Endodermal cell (in vitro differentiated cells): ENCODE measurements around the gene CD58. TPM values are rescaled to one million over a fixed set of nuclear protein-coding genes. Genes with fewer than 3 reads are reported as not detected.

Experiments used
- DNase-seq: peaks from one replicate; pipeline ENCODE4 v3.0.0-alpha.2; 2017
- H3K27ac ChIP-seq: 2 replicates; pipeline ENCODE4 v1.5.1; 2013; ENCODE audit warnings: mild to moderate bottlenecking, low read depth, low read length, moderate library complexity
- H3K27me3 ChIP-seq: 2 replicates; pipeline ENCODE4 v1.6.1; 2013; ENCODE audit warnings: mild to moderate bottlenecking, low read length, moderate library complexity; ENCODE audit not compliant: insufficient read depth, control insufficient read depth, poor library complexity, severe bottlenecking
- H3K36me3 ChIP-seq: 2 replicates; pipeline ENCODE4 v1.7.0; 2013; ENCODE audit warnings: mild to moderate bottlenecking, low read length, moderate library complexity; ENCODE audit not compliant: control insufficient read depth, insufficient read depth
- H3K4me1 ChIP-seq: one replicate; pipeline ENCODE4 v1.7.0; 2013; ENCODE audit warnings: low read length; ENCODE audit not compliant: control insufficient read depth, insufficient read depth
- H3K4me3 ChIP-seq: 2 replicates; pipeline ENCODE4 v1.5.1; 2013; ENCODE audit warnings: mild to moderate bottlenecking, low read length, moderate library complexity
- H3K9ac ChIP-seq: 2 replicates; pipeline ENCODE4 v1.6.1; 2013; ENCODE audit warnings: mild to moderate bottlenecking, low read length, moderate library complexity; ENCODE audit not compliant: poor library complexity, severe bottlenecking; ENCODE audit errors: extremely low read depth
- H3K9me3 ChIP-seq: 2 replicates; pipeline ENCODE4 v1.6.1; 2013; ENCODE audit warnings: mild to moderate bottlenecking, low read length, moderate library complexity; ENCODE audit not compliant: control insufficient read depth
- H3K27ac Mint-ChIP-seq: 2 replicates; pipeline ENCODE4 v1.8.0; 2020; ENCODE audit warnings: mixed read lengths
- H3K27me3 Mint-ChIP-seq: 2 replicates; pipeline ENCODE4 v1.8.0; 2021; ENCODE audit warnings: mild to moderate bottlenecking, mixed read lengths; ENCODE audit not compliant: insufficient read depth
- H3K36me3 Mint-ChIP-seq: 2 replicates; pipeline ENCODE4 v1.8.0; 2020; ENCODE audit warnings: low read depth, mixed read lengths
- H3K4me1 Mint-ChIP-seq: 2 replicates; pipeline ENCODE4 v1.8.0; 2020; ENCODE audit warnings: mixed read lengths
- H3K4me3 Mint-ChIP-seq: 2 replicates; pipeline ENCODE4 v1.8.0; 2020; ENCODE audit warnings: mild to moderate bottlenecking, moderate library complexity, mixed read lengths
- H3K9me3 Mint-ChIP-seq: 2 replicates; pipeline ENCODE4 v1.8.0; 2020; ENCODE audit warnings: mild to moderate bottlenecking, mixed read lengths
- CTCF ChIP-seq: fragments of 200-600 bp; sonication (generic); conservative IDR thresholded peaks from 2 replicates; pipeline ENCODE4 v1.5.0; 2021; ENCODE audit warnings: antibody characterized with exemption, mild to moderate bottlenecking
- WGBS, 2 experiments: methylation state at CpG; one replicate each; pipeline versions ENCODE4 v1.1.5 to v1.1.7; 2013; ENCODE audit warnings: missing lambda C conversion rate in 2 of 2, mixed read lengths in 1 of 2; ENCODE audit not compliant: insufficient coverage in 1 of 2, insufficient read length in 1 of 2; 5-methylcytosine and 5-hydroxymethylcytosine counted together
- total RNA-seq, 2 donors: library from RNA; stranded (reverse); fragmentation: NEBNext Ultra II Directional in 1 of 2; extraction: Animal tissue kit (Norgen Biotek cat#: 25700) in 1 of 2; gene quantifications; 2 replicates in 1 of 2; 3 replicates in 1 of 2; pipeline ENCODE4 v1.2.1, GENCODE V29; 2021

The CD58 gene
- total RNA-seq, 2 donors from 2014 or later = 4.6 to 5.9 TPM

- Histone ChIP-seq H3K4me3 (no peak overlapping the region), H3K9ac (no peak overlapping the region), H3K9me3 (peaks cover 9% of the 10 kb centered on the region), H3K27me3 (no peaks in the 10 kb centered on the region), H3K36me3 (no peaks in the 10 kb centered on the region), H3K27ac (no peak overlapping the region), H3K4me1 (no peaks in the 10 kb centered on the region)
- Mint-ChIP-seq H3K36me3 (peaks cover 2% of the 10 kb centered on the region), H3K27ac (no peak overlapping the region), H3K27me3 (no peaks in the 10 kb centered on the region), H3K4me1 (no peaks in the 10 kb centered on the region), H3K4me3 (no peak overlapping the region), H3K9me3 (peaks cover 11% of the 10 kb centered on the region)
- no peak for TF ChIP-seq CTCF
- WGBS, 2 experiments = 89 to 90% methylated on average over 2 to 4 of the region's 4 CpGs
- no peak for DNase-seq
Observed at GRCh38 chr1:116510361-116510760, 60.5 kb downstream of the CD58 start.

- H3K27ac ChIP-seq = no peak overlapping the region
- H3K9ac ChIP-seq = no peak overlapping the region
- no peaks in the 10 kb centered on the region for H3K27me3 ChIP-seq
- Mint-ChIP-seq H3K27ac (no peak overlapping the region), H3K4me3 (no peak overlapping the region), H3K4me1 (no peaks in the 10 kb centered on the region), H3K9me3 (peaks cover 11% of the 10 kb centered on the region), H3K36me3 (peaks cover 2% of the 10 kb centered on the region), H3K27me3 (no peaks in the 10 kb centered on the region)
- TF ChIP-seq CTCF = no peak
- H3K4me3 ChIP-seq = no peak overlapping the region
- WGBS, 2 experiments = 95 to 100% methylated on average over 1 to 3 of the region's 3 CpGs
- no peaks in the 10 kb centered on the region for H3K36me3 ChIP-seq
- DNase-seq = no peak
- peaks cover 2% of the 10 kb centered on the region for H3K4me1 ChIP-seq
- peaks cover 9% of the 10 kb centered on the region for H3K9me3 ChIP-seq
Observed at GRCh38 chr1:116508984-116509980, 61.5 kb downstream of the CD58 start.

GRCh38 chr1:116508085-116508983 is 62.5 kb downstream of the CD58 start:
- Histone ChIP-seq H3K4me1 (peaks cover 4% of the 10 kb centered on the region), H3K27me3 (no peaks in the 10 kb centered on the region), H3K4me3 (no peak overlapping the region), H3K9me3 (peaks cover 9% of the 10 kb centered on the region), H3K27ac (no peak overlapping the region), H3K36me3 (no peaks in the 10 kb centered on the region), H3K9ac (no peak overlapping the region)
- Mint-ChIP-seq H3K27me3 (no peaks in the 10 kb centered on the region), H3K36me3 (peaks cover 2% of the 10 kb centered on the region), H3K4me3 (no peak overlapping the region), H3K9me3 (peaks cover 11% of the 10 kb centered on the region), H3K4me1 (no peaks in the 10 kb centered on the region), H3K27ac (no peak overlapping the region)
- DNase-seq = no peak
- WGBS, 2 experiments = 83 to 90% methylated on average over 1 to 4 of the region's 4 CpGs
- TF ChIP-seq CTCF = no peak
